Measurements from ENCODE around the gene TMA7B.
"Not testable (repeated sequence)": the region's sequence is repeated elsewhere in the genome, so short reads cannot be mapped to it uniquely, and the experiment has no call there.

The TMA7B gene

DNA sequence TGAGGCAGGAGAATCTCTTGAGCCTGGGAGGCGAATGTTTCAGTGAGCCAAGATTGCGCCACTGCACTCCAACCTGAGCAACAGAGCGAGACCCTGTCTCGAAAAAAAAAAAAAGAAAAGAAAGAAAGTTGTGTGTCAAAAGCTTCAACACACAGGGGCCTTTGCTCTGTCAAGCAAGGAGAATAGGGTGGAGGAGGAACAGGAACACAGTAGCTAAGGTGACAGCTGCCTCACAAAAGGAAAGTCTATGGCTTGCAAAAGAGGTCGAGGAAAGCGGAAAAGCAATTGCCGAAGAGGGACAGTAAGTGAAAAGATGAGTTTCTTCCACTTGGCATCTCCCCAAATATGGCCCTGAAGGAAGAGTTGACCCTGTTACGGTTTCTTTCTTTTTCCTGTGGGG is 26.5 kb upstream of the TMA7B start:
- DNase-seq (ENCODE audit: low read depth): no peak

- DNase-seq (ENCODE audit: low read depth): no peak
These were observed 25.1 kb upstream of the TMA7B start for GRCh38 chr22:39935116-39935515.

GRCh38 chr22:39935612-39936011 is 24.6 kb upstream of the TMA7B start:
- no peak for DNase-seq (ENCODE audit: low read depth)

DNA sequence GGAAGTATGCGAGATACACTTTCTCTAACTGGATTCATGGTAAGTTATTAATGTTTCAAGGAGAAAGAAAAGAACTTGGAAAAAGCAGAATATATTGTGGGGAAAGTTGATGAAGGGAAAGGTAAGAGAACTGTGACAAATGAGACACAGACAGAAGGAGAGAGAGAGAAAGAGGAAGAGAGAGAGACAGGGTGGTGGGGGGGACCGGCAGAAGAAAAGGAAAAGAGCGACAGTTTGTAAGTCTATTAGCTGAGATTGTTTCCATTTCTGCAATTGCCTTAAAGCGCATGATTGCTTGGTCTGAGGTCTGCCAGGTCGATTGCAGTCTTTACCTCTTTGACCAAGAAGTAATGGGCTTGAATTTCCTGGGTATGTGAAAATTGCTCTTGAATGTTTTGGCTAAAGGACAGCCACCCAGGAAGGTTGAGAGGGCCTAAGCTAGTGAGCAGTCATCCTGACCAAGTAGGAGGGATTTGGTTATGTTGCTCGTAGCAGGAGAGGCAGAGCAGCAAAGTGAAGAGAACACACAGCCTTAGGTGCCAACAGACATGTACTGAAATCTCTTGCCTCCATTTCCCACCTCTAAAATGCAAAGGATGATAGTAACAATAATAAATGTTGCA is 23.6 kb upstream of the TMA7B start:
- no peak for DNase-seq (ENCODE audit: low read depth)

DNA sequence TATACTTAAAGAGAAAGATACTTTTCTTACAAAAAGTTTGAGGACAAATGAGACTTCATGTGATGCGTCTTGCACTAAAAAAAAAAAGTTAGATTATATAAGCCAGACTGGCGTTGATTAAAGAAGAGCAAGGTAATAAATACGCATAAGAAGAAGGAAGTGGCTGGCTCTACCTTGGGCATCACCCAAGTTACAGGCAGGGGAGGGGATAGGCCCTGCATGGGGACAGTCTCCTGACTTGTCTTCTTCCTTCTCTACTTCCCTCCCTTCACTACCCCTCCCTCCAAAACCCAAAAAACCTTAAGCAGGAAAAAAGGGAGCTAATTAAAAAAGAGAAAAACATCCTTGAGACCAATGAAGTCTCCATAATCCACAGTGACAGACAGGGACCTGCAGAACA is 22.3 kb upstream of the TMA7B start:
- DNase-seq (ENCODE audit: low read depth): no peak

GRCh38 chr22:39938509-39939111 is 21.6 kb upstream of the TMA7B start:
- DNase-seq (ENCODE audit: low read depth): no peak

DNA sequence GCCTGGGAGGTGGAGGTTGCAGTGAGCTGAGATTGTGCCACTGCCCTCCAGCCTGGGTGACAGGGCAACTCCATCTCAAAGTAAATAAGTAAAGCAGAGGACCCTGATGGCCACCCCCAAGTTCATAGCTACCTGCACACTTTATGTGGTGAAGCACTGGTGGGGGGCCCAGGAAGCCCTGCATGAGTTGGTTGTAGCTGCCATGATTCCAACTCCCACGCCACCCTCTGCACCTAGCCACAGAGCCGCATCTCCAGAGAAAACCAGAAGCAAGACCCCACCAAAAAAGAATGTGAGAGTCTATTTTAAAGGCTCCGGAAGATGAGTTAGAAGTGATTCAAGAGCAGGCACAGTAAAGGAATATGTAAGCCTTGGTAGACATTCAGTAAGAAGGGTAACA is 20.4 kb upstream of the TMA7B start:
- DNase-seq (ENCODE audit: low read depth): no peak

DNA sequence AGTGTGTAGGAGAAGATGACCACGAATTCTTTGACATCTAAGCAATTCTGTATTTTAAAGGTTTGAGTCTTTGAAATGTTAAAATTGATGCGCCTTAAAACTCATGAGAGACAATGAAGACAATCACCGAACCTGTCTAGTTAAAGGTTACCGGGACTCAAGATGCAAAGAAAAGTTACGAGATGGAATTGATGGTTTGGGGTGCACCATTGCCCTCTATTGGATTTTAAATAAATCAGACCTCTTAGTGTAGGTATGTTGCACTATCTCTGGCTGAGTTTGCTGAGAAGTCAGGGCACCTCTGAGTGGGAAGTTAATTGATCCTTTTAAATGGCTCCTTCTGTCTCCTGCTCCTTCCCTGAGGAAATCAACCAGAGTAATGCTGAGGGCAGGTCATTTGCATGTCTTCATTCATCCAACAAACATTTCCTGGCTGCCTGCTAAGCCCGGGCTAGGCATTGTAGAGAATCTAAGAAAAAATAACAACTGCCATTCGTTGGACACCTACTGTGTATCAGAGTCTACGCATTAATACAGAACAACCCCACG is 19.4 kb upstream of the TMA7B start:
- no peak for DNase-seq (ENCODE audit: low read depth)

- DNase-seq (ENCODE audit: low read depth): no peak
These were observed 18.6 kb upstream of the TMA7B start for GRCh38 chr22:39941601-39942000.

- DNase-seq (ENCODE audit: low read depth): no peak
These were observed 17.6 kb upstream of the TMA7B start for GRCh38 chr22:39942439-39943230.

DNA sequence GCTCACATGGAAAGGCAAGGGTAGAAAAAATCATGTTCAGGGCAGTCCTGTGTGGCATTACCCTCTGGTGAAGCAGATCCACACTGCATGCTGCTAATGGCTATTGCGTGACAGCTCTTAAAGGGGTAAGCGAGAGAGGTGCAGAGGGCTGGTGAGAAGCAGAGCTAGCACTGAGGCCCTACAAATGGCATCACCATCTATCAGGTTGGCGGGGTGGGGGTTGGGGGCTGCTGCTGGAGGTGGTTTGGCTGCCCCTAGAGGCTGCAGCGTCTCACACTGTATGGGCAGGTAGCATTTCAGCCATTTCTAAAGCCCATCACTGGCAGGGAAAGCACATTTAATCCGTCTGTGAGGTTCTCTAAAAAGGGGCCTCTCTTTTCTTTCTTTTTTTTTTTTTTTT is 16.9 kb upstream of the TMA7B start:
- DNase-seq (ENCODE audit: low read depth): no peak

GRCh38 chr22:39943953-39944872 is 16.0 kb upstream of the TMA7B start:
- no peak for DNase-seq (ENCODE audit: low read depth)

- DNase-seq (ENCODE audit: low read depth): no peak
These were observed 14.1 kb upstream of the TMA7B start for GRCh38 chr22:39946126-39946502.

DNA sequence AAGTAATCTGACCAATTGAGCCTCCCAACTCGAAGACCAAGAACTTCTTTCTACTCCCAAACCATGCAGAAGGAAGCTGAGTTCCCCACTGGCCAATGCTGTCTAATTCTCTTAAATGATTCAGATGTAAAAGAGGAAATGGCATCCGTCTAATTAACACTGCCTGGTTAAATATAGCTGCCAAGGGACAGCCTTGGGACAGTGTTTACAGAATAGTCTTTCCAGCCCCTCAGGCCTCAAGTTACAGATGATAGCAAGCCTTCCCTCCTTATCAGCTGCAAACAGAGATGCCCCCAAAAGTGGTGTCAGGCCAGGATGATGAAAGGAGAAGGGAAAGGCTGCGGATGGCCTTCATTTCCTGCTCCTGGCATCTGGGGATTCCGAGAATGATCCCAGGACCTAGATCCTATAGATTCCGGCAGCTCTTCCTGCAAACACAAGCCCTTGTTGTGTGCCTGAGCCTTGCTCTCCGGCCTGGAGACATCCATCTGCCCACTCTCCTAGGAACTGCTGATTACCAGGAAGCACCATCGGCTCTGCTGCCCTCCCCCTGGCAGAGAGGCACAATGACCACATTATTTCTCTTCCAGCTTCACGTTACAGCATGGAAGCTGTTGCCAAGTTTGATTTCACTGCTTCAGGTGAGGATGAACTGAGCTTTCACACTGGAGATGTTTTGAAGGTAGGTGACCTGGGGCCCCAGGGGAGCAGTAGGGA is 13.5 kb upstream of the TMA7B start:
- no peak for DNase-seq (ENCODE audit: low read depth)

DNA sequence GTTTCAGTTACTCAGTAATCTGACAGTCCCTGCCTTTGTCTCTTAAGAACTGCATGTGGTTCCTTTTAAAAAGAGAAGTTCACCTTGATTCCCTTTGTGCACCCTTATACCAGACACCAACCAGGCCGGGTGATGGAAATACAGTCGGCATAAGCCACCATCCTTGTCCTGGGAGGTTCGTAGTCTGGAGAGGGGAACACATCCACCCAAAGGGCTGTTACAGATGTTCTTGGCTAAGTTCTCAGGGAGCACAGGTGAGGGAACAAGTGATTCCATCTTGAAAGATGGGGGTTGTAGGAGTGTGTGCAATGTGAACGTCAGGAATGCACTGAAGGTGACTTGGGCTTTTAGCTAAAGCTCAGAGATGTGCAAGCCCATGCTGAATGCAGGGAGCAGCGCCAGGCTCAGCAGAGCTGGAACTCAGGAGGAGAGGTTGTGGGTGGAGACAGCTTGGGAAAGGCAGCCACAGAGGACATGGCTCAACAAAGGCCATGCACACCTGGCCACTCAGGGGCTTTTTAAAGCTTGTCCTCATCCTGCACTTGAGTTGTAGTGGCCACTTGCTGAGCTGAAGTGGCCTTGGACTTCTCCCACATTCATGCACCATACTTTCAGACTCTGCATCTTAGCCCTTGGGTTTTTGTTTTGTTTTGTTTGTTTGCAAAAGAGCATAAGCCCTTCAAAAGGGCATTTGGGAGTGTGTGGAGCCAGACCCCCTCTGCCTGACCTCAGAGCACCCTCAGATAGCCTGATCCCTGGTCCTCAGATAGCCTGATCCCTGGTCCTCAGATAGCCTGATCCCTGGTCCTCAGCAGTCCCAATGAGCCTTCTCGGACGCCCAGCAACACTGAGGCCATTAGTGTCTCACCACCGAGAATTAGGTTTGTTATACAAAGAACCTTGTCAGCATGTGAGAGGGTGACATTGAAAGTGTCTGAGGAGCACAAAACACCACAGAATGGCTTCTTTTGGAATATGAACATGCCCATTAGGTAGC is 12.7 kb upstream of the TMA7B start:
- DNase-seq (ENCODE audit: low read depth): no peak

GRCh38 chr22:39949964-39950737 is 10.0 kb upstream of the TMA7B start:
- no peak for DNase-seq (ENCODE audit: low read depth)

GRCh38 chr22:39951603-39952293 is 8.4 kb upstream of the TMA7B start:
- not testable (repeated sequence) for DNase-seq (ENCODE audit: low read depth)

DNA sequence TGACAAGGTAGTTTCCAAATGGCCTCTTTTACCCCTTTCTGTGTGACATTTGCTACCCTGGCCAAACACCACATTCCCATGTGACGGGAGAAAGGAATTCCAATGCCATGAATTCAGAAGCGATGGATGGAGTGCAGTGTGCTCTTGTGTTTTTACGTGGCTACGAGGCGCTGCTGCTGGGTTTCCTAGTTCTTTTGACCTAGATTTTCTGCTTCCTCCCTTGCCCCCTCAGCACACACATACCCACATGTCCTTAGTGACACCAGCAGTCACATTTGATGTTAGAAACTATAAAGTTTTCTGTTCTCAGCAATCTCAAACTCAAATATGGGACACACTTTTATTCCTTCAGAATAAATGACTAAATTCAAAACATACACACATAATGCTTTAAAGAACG is 7.8 kb upstream of the TMA7B start:
- DNase-seq (ENCODE audit: low read depth): no peak

DNA sequence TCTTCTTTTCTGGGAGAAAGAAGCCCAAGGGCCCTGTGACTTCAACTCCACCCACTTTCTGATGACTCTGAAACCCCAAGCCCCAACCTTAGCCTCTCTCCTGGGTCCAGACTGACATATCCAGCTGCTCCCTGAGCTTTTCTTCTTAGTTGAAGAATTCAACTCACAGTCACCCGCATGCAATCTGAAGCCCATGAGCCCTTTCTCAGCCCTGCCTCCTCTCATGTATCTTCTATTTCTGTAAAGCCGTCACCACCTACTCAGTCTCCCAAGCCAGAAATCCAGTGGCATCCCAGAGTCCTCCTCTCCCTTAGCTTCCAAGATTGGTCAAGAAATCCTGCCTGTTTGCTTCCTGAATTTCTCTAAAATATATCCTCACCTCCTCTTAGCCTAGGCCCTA is 7.1 kb upstream of the TMA7B start:
- no peak for DNase-seq (ENCODE audit: low read depth)

All from activated T-cell treated with anti-CD3 and anti-CD28 coated beads for 24 hours (primary cell).